ENCODE results near the gene PPFIBP2.

PPFIBP2 gene

GRCh38 chr11:7688238-7688826 is 174.5 kb downstream of the PPFIBP2 start:
- no peak for DNase-seq (ENCODE audit: low read depth in 4 of 4, low spot score in 1 of 4)

- no peak for DNase-seq (ENCODE audit: low read depth in 4 of 4, low spot score in 1 of 4)
Observed at GRCh38 chr11:7689239-7689638, 175.4 kb downstream of the PPFIBP2 start.

- no peak for DNase-seq (ENCODE audit: low read depth in 4 of 4, low spot score in 1 of 4)
Observed at GRCh38 chr11:7690648-7691047, 176.8 kb downstream of the PPFIBP2 start.

- DNase-seq (ENCODE audit: low read depth in 4 of 4, low spot score in 1 of 4): no peak
Observed at GRCh38 chr11:7691759-7692350, 178.1 kb downstream of the PPFIBP2 start.

GRCh38 chr11:7692426-7692825 is 178.6 kb downstream of the PPFIBP2 start:
- no peak for DNase-seq (ENCODE audit: low read depth in 4 of 4, low spot score in 1 of 4)

- no peak for DNase-seq (ENCODE audit: low read depth in 4 of 4, low spot score in 1 of 4)
Observed at GRCh38 chr11:7694235-7694634, 180.4 kb downstream of the PPFIBP2 start.

- DNase-seq (ENCODE audit: low read depth in 4 of 4, low spot score in 1 of 4): no peak
Observed at GRCh38 chr11:7696424-7696823, 182.6 kb downstream of the PPFIBP2 start.
